Measurements from ENCODE around the gene HTT. TPM values are rescaled to one million over a fixed set of nuclear protein-coding genes. Genes with fewer than 3 reads are reported as not detected.

The HTT gene
- total and polyA plus RNA-seq, 2 of the 8 experiments (the other 6 are each of a cell fraction or from before 2014, with no cell fraction given): 24.0 to 71.0 TPM

GRCh38 chr4:3243136-3243780 is 168.8 kb downstream of the HTT start:
- Histone ChIP-seq H4K5ac (ENCODE audit: insufficient read length, low read depth, low read length) (no peak overlapping the region), H3K23me2 (ENCODE audit: low read depth, low read length) (no peaks in the 10 kb centered on the region), H3K14ac (ENCODE audit: insufficient read length) (no peak overlapping the region), H3K4me3 (ENCODE audit: extremely low read depth in 1 of 4, insufficient read depth in 2 of 4, low read depth in 3 of 4, low read length in 4 of 4) (no peak overlapping the region), H4K8ac (ENCODE audit: extremely low read depth, insufficient read depth, low read length) (0 out of 2 replicates have a peak overlapping the region, but pooled peaks have one; percentile 53), H2BK12ac (ENCODE audit: low read depth, low read length) (no peak overlapping the region), H3K9ac (replicated peaks in 1 of 4; ENCODE audit: extremely low read depth in 1 of 4, low read depth in 3 of 4, low read length in 3 of 4) (no peak overlapping the region), H4K91ac (replicated peaks; ENCODE audit: insufficient read length, low read length) (no peak overlapping the region), H3K18ac (ENCODE audit: extremely low read depth, low read length) (no peak overlapping the region), H2BK5ac (ENCODE audit: low read depth, low read length) (0 out of 2 replicates have a peak overlapping the region, but pooled peaks have one; percentile 8), H3K4ac (replicated peaks; ENCODE audit: insufficient read length, low read depth, low read length) (no peak overlapping the region), H4K20me1 (replicated peaks in 1 of 2; ENCODE audit: control insufficient read depth in 1 of 2, insufficient read depth in 2 of 2, low read length in 2 of 2) (peaks cover 23 to 39% of the 10 kb centered on the region in 2 experiments), H3K79me1 (ENCODE audit: low read depth, low read length) (no peaks in the 10 kb centered on the region), H3K56ac (replicated peaks; ENCODE audit: insufficient read length, low read depth, low read length) (no peak overlapping the region), H3K27me3 (replicated peaks in 1 of 4; ENCODE audit: control insufficient read depth in 3 of 4, extremely low read depth in 1 of 4, insufficient read depth in 3 of 4, low read length in 3 of 4) (peaks cover 1 to 23% (median 13%) of the 10 kb centered on the region in 4 experiments; a peak in 6 of 7 replicates), H3K4me2 (ENCODE audit: insufficient read depth in 1 of 2, low read depth in 2 of 2, low read length in 2 of 2) (no peak overlapping the region), H3K36me3 (ENCODE audit: control insufficient read depth in 2 of 4, insufficient read depth in 4 of 4, low read length in 3 of 4) (peaks cover 0 to 22% (median 10%) of the 10 kb centered on the region in 4 experiments; a peak in 5 of 8 replicates), H3K27ac (ENCODE audit: low read depth, low read length) (no peak overlapping the region), H2BK15ac (ENCODE audit: low read length) (no peak overlapping the region), H2BK20ac (ENCODE audit: low read length) (no peak overlapping the region), H2AK5ac (ENCODE audit: low read depth, low read length) (no peak overlapping the region), H3K4me1 (replicated peaks in 1 of 4; ENCODE audit: control insufficient read depth in 3 of 4, insufficient read depth in 4 of 4, low read length in 3 of 4) (peaks cover 0 to 16% (median 4%) of the 10 kb centered on the region in 4 experiments; a peak in 6 of 7 replicates), H2BK120ac (replicated peaks; ENCODE audit: low read depth, low read length) (no peak overlapping the region), H3K23ac (ENCODE audit: insufficient read length) (no peak overlapping the region), H2AFZ (ENCODE audit: low read length) (no peak overlapping the region), H3K79me2 (ENCODE audit: control insufficient read depth in 1 of 2, insufficient read depth in 2 of 2, low read length in 2 of 2) (no peaks in the 10 kb centered on the region), H3K9me3 (ENCODE audit: insufficient read depth in 2 of 2, low read depth in 1 of 2, low read length in 1 of 2) (no peaks in the 10 kb centered on the region)
- CTCF ChIA-PET (ENCODE audit: partially characterized antibody): interaction anchor here (0.8 to 1.9 kb wide), 6 partner anchors 10 to 192 kb away, joined by 3 to 9 read pairs (median 3); no protein-coding TSS in a partner anchor
- FAIRE-seq: no peak
- POLR2A ChIA-PET (ENCODE audit: partially characterized antibody): interaction anchor here (1.2 kb wide), 1 partner anchor 64 kb away, joined by 5 read pairs; no protein-coding TSS in a partner anchor
- DNase-seq (ENCODE audit: low read depth in 1 of 2, low spot score in 2 of 2): no peak
- WGBS, 2 experiments (ENCODE audit: extremely low coverage in 1 of 2, insufficient coverage in 1 of 2, insufficient read length in 1 of 2, insufficient replicate concordance in 2 of 2, low coverage in 1 of 2, low lambda C conversion rate in 2 of 2, missing lambda C conversion rate in 1 of 2): 88% methylated on average over 21 of the region's 23 CpGs; no CpG with 5 or more reads in 1 of the 2 experiments
- TF ChIP-seq, protein P1, sequence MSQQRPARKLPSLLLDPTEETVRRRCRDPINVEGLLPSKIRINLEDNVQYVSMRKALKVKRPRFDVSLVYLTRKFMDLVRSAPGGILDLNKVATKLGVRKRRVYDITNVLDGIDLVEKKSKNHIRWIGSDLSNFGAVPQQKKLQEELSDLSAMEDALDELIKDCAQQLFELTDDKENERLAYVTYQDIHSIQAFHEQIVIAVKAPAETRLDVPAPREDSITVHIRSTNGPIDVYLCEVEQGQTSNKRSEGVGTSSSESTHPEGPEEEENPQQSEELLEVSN (IDR thresholded peaks at IDR 0.05): peak; percentile 27; the same call in 1 of the 2 replicates
- TF ChIP-seq SIN3A (conservative IDR thresholded peaks at IDR 0.05 in 1 of 2, IDR thresholded peaks at IDR 0.05 in 1 of 2; ENCODE audit: low read depth in 1 of 2, low read length in 2 of 2) (0 out of 4 replicates have a peak, but pooled peaks of 1 of the 2 experiments have one; percentile 25), MAX (IDR thresholded peaks at IDR 0.05) (peak; percentile 47; the same call in 1 of the 2 replicates), CEBPB (IDR thresholded peaks at IDR 0.05; ENCODE audit: low read depth, low read length) (no peak)
